C4-2B (cell line): ENCODE measurements around the gene CELSR3.

Experiments used
- CTCF ChIP-seq: fragments of 450-650 bp; conservative IDR thresholded peaks from 2 replicates; pipeline ENCODE4 v1.5.1; 2017; ENCODE audit warnings: mild to moderate bottlenecking
- ZFX ChIP-seq: fragments of 450-650 bp; IDR thresholded peaks from 2 replicates; pipeline ENCODE4 v1.6.1; 2017

- TF ChIP-seq CTCF: no peak
- TF ChIP-seq ZFX: no peak
Measured at GRCh38 chr3:48684480-48685143, 21.9 kb upstream of the CELSR3 start.
